GM19351 (cell line): ENCODE data around the gene CEMIP2.
A peak's percentile ranks its signal among the peaks of the same experiment; 100 is the strongest.
"Not testable (repeated sequence)": the region's sequence is repeated elsewhere in the genome, so short reads cannot be mapped to it uniquely, and the experiment has no call there.

ENCODE experiments used
- ATAC-seq: cut with Tn5 transposase; IDR thresholded peaks from one replicate; pipeline ENCODE4 v1.9.1; 2021; ENCODE audit warnings: mild to moderate bottlenecking, moderate library complexity; ENCODE audit not compliant: unreplicated experiment

Gene CEMIP2, protein sequence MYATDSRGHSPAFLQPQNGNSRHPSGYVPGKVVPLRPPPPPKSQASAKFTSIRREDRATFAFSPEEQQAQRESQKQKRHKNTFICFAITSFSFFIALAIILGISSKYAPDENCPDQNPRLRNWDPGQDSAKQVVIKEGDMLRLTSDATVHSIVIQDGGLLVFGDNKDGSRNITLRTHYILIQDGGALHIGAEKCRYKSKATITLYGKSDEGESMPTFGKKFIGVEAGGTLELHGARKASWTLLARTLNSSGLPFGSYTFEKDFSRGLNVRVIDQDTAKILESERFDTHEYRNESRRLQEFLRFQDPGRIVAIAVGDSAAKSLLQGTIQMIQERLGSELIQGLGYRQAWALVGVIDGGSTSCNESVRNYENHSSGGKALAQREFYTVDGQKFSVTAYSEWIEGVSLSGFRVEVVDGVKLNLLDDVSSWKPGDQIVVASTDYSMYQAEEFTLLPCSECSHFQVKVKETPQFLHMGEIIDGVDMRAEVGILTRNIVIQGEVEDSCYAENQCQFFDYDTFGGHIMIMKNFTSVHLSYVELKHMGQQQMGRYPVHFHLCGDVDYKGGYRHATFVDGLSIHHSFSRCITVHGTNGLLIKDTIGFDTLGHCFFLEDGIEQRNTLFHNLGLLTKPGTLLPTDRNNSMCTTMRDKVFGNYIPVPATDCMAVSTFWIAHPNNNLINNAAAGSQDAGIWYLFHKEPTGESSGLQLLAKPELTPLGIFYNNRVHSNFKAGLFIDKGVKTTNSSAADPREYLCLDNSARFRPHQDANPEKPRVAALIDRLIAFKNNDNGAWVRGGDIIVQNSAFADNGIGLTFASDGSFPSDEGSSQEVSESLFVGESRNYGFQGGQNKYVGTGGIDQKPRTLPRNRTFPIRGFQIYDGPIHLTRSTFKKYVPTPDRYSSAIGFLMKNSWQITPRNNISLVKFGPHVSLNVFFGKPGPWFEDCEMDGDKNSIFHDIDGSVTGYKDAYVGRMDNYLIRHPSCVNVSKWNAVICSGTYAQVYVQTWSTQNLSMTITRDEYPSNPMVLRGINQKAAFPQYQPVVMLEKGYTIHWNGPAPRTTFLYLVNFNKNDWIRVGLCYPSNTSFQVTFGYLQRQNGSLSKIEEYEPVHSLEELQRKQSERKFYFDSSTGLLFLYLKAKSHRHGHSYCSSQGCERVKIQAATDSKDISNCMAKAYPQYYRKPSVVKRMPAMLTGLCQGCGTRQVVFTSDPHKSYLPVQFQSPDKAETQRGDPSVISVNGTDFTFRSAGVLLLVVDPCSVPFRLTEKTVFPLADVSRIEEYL (N-terminal part only)

DNA sequence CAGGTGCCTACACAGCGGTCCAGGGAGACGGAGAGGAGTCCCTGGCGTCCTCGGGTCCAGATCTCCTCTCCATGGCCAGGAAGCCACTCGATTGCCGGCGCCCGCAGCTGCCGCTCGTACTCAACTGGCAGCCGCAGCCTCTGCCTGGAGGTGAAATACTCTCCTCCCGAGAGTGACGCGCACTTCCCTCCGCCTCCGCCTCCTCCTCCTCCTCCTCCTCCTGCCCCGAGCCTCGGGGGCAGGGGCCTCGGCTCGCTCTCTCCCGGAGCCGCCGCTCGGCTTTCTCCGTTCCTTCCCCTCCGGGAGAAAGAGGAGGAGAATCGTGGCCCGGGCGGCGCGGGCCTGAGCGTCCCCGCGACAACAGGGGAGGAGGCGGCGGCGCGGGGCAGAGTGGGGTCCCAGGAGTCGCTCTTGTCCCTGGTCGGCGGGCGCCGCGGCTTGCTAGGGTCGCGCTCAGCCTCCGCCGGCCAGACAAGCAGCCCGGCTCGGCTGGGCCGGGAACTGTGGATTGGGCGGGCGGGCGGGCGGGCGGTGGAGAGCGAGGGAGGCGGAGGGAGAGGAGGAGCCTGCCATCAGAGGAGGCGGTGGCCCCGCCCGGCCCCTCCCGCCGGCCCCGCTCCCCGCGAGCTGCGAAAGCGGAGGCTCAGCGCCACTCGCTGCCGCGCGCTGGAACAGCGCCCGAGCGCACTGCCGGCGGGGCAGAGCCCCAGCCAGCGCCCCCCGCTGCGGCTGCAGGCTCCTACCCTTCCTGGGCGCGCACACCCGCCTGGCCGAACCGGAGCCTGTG is at the start of gene CEMIP2:
TSS of gene CEMIP2 (minus strand) at position 126 of the 787 bp plus-strand sequence. CDS start 18,140 bp downstream, outside the sequence.
- ATAC-seq: peak; percentile 85

DNA sequence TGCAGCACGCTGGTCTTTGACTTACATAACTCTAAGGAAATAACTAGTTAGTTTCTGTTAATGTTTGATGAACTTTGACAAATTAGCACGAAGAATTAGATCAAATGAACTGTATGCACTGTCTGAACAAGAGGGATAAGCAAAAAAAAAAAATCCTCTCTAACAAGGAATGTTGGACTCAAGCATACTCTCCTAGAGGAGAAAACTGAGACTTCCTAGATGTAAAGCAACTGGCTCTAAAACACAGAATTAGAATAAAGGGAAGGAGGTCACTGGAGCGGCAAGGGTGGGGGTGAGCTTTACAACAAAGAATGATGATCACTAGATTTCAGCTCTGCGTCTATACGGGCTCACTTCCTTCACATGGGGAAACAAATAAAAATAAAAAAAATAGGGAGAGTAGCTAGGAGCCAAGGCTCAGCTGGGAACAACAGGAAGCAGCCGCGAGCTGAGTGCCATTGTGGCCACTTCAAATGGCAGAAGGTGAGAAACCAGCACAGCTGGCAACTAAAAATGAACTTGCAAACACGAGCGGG is 48.7 kb upstream of the CEMIP2 start:
- no peak for ATAC-seq

DNA sequence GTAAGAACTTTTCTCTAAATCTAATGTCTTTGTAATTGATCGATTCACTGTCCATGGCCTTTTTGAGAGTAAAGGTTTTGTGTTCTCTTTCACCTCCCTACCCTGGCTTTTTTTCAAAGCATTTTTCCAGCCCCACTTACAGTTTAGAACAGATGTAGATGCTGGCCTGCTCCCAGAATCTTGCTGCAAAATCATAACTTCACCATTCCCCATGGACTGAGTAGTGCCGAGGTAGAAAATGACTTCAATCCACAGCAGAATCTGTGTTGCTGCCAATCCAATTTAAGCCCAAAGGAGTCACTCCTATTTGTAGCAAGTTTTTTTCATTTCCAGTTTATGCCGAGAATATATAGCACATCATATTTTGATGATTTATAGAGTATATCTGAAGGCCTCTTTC is 46.5 kb upstream of the CEMIP2 start:
- ATAC-seq: no peak

DNA sequence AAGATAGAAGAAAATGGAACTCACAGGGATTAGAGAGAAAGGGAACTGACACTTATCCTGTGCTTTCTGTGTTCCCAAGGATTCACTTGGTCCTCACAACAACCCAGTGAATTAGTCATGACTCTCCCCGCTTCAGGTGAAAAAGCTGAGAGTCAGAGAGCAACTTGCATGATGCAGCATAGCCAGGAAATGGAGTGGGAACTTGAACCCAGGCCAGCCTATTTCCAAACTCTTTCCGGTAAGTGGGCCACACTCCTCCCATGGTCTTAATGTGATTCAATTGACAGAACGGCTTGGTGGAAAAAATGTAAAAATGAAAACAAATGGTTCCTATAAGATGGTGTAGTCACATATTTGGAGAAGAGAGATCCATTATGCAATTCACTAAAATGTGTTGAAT is 45.9 kb upstream of the CEMIP2 start:
- ATAC-seq: no peak

DNA sequence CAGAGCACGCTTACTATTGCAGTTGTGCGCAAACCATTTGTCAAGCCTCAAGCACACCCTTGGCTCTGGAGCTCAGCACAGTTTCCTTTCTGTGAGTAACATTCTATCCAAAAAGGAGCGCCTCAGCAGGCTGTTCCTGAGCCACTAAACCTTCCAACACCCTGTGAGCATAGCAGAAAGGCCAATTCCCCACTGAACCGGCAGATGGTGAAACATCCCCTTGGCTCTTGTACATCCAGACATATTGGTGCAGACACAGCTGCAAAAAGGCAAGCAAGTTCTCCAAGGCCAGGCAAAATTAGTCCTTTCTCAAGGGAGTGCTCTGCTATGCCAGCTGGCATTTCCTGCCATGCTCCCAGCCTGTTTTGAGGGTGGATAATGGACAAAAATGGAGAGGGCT is 44.1 kb upstream of the CEMIP2 start:
- ATAC-seq: no peak

DNA sequence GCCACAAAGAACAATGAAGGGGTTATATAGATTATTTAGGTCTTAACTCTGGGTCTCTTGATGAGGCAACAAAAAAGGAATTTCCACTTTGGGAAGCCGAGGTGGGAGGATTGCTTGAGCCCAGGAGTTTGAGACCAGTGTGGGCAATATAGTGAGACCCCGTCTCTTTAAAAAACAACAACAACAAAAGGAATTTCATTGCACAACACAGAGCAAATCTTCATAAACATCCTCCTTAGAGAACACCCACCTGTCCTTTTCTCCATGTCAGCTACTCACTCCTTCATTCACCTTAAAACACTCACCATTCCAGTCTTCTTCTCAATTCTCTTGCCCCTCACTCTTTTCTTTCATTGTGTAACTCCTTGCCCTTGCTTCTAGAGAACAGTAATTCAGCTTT is 39.8 kb upstream of the CEMIP2 start:
- no peak for ATAC-seq

DNA sequence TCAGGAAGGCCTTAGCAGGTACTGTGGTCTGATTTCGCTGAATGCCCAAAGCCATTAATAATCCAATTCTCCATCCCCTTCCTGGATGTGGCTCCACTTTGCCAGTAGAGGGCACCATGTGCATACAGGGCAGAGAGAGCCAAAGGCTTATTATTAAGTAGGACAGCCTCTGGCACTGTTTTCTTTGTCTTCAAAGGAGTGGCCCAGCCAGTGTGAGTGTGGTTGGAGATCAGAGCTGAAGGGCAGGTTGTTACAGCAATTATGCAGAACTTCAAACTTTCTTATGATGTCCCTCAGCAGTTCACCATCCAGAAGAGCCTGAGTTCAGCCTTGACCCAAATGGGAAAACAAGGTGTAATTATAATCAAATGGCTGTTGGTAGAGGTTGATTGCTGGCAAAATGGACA is 38.6 kb upstream of the CEMIP2 start:
- ATAC-seq: peak; percentile 95

DNA sequence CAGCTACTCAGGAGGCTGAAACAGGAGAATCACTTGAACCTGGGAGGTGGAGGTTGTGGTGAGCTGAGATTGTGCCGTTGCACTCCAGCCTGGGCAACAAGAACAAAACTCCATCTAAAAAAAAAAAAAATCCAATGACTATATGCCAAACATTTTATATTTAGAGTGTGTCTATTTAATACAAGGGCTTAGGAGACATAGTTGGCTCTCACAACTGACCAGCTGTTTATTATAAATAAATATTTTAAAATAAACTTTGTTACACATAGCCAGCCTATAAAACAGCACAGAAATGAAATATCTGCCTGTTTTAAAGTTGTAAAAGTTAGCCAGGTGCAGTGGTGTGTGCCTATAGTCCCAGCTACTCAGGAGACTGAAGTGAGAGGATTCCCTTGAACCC is 36.8 kb upstream of the CEMIP2 start:
- not testable (repeated sequence) for ATAC-seq

DNA sequence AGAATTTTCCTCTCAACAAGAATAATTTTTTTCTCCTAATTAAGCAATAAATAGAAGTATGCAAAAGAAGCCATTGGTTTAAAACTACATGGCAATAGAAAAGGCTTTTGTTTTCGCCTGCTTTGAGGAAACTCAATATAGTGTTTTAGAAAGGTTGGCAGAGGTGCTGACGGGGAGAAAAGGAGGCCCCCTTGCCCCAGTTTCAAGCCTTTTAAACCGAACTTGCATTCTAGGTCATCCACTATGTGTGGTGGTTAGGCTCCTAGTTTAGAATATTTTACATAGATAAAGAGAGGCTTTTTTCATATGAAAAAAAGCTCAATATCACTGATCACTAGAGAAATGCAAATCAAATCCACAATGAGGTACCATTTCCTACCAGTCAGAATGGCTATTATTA is 33.5 kb upstream of the CEMIP2 start:
- peak; percentile 37 for ATAC-seq

DNA sequence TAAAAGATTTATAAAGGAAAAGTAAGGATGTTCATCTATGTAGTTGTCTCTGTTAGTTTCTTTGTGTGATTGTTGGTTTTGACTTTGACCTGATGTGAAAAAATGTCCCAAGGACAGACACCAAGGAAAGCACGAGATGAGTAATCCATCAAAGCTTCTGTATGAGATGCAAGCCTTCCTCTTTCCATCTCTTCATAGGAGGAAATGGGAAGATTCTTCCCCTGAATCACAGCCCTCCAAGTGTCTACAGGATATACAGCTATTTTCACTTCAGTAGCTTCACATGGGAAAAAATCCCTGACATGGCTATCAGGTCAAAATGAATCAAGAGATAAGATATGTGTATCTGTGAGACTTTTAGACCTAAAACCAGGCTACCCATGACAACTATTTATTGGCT is 29.0 kb upstream of the CEMIP2 start:
- ATAC-seq: no peak

DNA sequence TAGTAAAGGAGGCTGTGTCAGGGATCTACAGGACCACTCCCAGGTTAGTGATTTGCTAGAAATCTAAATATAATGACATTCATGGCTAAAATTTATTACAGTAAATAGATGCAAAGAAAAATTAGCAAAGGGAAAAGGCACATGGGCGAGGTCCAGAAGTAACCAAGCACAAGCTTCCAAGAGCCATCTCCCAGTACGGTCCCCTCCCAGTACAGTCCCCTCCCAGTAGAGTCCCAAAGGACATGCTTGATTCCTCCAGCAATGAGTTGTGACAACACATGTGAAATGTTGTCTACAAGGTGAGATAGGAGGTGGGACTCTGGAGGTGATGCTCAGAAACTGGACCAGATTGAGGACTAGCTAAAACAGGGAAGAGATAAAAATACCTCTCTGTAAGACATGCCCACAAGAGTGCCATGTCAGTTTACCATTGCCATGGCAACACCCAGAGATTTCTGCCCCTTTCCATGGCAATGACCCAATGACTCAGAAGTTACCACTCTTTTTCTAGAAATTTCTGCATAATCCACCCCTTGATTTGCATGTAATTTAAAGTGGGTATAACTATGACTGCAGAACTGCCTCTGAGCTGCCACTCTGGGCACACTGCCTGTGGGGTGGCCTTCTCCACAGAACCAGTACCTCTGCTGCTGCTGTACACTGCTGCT is 27.9 kb upstream of the CEMIP2 start:
- no peak for ATAC-seq

DNA sequence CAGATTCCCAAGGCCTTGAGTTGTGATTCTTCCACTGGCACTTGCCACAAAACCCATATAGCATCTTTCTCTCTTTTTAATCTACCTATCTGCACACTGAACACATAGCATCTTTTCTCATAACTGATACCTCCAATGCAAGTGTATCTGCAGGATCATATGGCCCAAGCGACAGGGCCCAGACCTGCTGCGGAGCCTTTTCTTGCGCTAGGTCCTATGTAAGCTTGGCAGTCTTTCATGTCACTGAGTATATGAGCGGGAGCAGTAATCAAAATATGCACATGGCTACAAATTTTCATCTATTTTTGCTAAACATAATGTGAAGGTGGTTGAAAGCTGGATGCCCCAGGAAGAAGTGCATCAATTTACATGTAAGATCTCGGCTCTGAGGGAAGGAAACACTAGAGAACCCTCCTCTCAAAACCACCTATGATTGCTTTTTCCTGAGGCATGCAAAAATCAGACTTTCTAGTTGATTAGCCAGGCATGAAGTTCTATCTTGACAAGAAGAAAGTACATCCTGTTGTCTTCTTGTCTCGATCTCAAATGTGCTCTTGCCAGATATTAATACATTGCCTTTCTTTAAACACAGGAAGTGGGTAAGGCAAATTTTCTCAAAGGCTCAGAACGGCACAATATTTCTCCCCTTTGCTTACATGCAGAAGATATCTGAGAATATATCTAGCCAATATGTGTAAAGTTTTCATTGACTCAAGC is 26.9 kb upstream of the CEMIP2 start:
- ATAC-seq: peak; percentile 93

DNA sequence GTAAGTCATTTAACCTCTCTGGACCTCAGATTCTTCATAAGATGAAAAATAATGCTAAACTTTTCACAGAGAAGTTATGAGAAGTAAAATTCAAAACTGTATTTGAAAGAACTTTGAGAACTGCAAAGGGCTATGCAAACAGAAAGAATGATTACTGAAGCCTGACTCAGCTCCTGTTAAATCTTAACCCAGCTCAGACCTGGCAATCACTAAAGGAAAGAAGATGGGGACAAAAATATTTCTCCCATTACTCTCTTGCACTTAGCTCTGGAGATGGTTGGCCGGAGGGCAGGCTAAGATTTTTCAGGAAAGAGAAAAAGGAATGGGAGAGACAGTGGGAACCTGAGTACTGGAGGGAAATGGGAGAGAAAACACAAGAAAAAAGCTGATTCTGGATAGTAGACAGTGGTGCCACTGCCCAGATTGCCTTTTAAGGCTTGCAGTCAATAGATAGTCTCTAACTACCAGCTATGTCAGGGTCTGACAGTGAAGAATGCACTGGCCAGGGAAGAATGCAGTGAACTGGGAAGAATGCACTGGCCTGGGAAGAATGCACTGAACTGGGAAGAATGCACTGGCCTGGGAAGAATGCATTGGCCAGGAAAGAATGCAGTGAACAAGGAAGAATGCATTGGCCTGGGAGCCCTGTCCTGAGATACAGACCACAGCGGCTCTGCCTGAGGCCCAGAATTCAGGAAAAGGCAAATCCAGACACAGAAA is 25.2 kb upstream of the CEMIP2 start:
- ATAC-seq: no peak

DNA sequence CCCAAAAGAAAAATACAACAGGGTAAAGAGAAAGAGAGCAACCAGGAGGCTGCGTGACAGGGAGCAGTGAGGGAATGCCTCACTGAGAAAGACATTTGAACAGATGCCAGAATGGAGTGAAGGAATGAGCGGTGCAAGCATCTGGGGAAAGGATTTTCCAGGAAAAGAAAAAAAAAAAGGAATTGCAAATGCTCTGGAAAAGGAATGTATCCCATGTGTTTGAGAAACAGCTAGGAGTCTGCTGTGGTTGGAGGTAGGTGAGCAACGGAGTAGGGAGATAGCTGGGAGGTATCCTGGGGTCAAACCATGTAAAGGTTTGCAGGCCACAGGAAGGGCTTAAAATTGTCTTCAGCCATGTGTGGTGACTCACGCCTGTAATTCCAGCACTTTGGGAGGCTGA is 23.6 kb upstream of the CEMIP2 start:
- no peak for ATAC-seq

DNA sequence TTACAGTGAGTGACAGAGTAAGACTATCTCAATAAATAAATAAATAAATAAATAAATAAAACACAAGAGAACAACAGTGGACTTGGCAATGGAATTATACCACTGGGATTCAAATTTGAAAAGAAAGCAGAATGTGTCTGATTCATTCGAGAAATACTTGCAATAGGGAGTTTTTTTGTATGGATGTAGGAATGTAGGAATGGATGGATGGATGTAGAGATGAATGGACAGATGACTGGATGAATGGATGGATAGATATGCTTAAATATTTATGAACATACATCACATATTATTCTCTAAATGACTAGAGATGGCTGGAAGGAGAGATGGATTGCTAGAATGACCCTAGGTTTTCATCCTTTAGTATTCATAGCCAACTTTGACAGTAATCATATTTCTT is 22.0 kb upstream of the CEMIP2 start:
- no peak for ATAC-seq

DNA sequence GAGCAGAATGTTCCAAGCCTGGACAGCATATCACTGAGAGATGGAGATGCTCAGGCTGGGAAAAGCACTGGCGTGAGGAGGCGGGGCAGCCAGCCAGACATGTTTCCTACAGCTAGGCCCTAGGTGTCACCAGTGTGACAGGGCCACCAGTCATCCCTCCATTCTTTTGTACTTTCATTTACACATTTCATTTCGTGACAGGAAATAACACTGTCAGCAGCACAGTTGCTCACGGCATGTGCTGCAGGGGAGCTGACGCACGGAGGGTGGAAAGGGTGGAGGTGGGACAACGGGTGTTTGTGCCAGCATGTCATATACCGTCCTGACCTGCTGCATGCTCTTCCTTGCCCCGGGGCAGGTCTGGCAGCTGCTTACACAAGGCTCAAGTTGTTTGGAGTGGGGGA is 14.8 kb upstream of the CEMIP2 start:
- peak; percentile 90 for ATAC-seq

DNA sequence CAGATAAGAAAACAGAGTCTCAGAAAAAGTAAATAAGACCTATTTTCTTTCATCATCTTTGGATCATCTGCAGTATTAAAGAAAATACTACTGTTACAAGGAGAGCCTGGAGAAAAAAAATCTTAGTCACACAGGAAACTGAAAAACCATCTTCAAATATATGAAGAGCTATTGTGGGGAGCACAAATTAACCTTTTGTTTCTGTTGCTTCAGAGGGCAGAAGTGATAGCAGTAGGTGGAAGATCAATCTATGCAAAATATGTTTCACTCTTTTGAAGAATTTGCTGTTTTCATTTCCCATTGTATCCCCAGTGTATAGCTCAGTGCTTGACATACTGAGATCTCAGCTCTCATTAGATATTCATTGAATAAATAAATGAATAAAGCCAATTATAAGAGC is 13.1 kb upstream of the CEMIP2 start:
- peak; percentile 65 for ATAC-seq

DNA sequence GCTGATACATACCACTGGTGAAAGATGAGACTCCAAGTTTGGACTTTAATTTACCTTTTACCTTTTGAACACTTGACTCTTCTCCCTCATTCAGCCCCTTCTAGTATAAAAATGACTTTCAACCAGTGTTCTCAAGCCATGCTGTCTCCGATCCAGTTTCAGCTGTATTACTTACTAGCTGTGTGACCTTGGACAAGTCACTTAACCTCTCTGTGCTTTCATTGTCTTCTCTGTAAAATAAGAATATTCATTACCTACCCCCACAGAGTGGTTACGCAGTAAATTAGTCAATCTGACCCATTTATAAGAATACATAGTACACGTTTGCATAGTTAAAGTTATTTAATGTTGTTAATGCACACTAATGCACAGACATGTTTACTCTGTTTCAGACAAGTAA is 12.6 kb upstream of the CEMIP2 start:
- no peak for ATAC-seq
